ENCODE data around the gene TBRG1.

GRCh38 chr11:124658501-124658900 lies 35.8 kb downstream of the TBRG1 start:
- TF ChIP-seq USF2 (IDR thresholded peaks at IDR 0.05; ENCODE audit: low read depth, low read length), result no peak
- no peak for TF ChIP-seq POLR2A (IDR thresholded peaks at IDR 0.05; ENCODE audit: low read depth, low read length)
- no peak for TF ChIP-seq MAFK (IDR thresholded peaks at IDR 0.05; ENCODE audit: low read depth, low read length)
- TF ChIP-seq RFX5 (IDR thresholded peaks at IDR 0.05; ENCODE audit: low read depth, low read length), result no peak
- no peak for TF ChIP-seq CTCF (conservative IDR thresholded peaks at IDR 0.05; ENCODE audit: low read depth, low read length)
- no peak for TF ChIP-seq RAD21 (IDR thresholded peaks at IDR 0.05; ENCODE audit: low read length)
- TF ChIP-seq RCOR1 (IDR thresholded peaks at IDR 0.05; ENCODE audit: insufficient replicate concordance, low read length), result no peak
- TF ChIP-seq CEBPB (IDR thresholded peaks at IDR 0.05; ENCODE audit: low read depth, low read length), result no peak
- no peak for TF ChIP-seq BHLHE40 (IDR thresholded peaks at IDR 0.05; ENCODE audit: low read depth, low read length)
- TF ChIP-seq SMC3 (IDR thresholded peaks at IDR 0.05; ENCODE audit: low read depth, low read length), result no peak
- no peak for TF ChIP-seq MXI1 (IDR thresholded peaks at IDR 0.05; ENCODE audit: borderline replicate concordance, low read depth, low read length)
